Endothelial cell (in vitro differentiated cells): Measurements from ENCODE around the gene MEF2A. TPM values are rescaled to one million over a fixed set of nuclear protein-coding genes. Genes with fewer than 3 reads are reported as not detected.
A peak's percentile ranks its signal among the peaks of the same experiment; 100 is the strongest.

ENCODE experiments used
- DNase-seq: peaks from one replicate; pipeline ENCODE4 v3.0.0; 2021; ENCODE audit warnings: low spot score
- H3K27ac Mint-ChIP-seq: one replicate; pipeline ENCODE4 v1.8.0; 2021; ENCODE audit warnings: mixed read lengths, inconsistent platforms; ENCODE audit not compliant: unreplicated experiment
- H3K27me3 Mint-ChIP-seq: one replicate; pipeline ENCODE4 v1.8.0; 2021; ENCODE audit warnings: mild to moderate bottlenecking, moderate library complexity, mixed read lengths, inconsistent platforms; ENCODE audit not compliant: unreplicated experiment
- H3K36me3 Mint-ChIP-seq: one replicate; pipeline ENCODE4 v1.8.0; 2021; ENCODE audit warnings: mild to moderate bottlenecking, low read depth, mixed read lengths, inconsistent platforms; ENCODE audit not compliant: unreplicated experiment
- H3K4me1 Mint-ChIP-seq: one replicate; pipeline ENCODE4 v1.8.0; 2021; ENCODE audit warnings: mild to moderate bottlenecking, mixed read lengths, inconsistent platforms; ENCODE audit not compliant: unreplicated experiment
- H3K4me3 Mint-ChIP-seq: one replicate; pipeline ENCODE4 v1.8.0; 2021; ENCODE audit warnings: mild to moderate bottlenecking, mixed read lengths, inconsistent platforms; ENCODE audit not compliant: unreplicated experiment
- H3K9me3 Mint-ChIP-seq: one replicate; pipeline ENCODE4 v1.8.0; 2021; ENCODE audit warnings: mixed read lengths, inconsistent platforms; ENCODE audit not compliant: unreplicated experiment
- CTCF ChIP-seq: fragments of 200-600 bp; sonication (generic); IDR thresholded peaks from one replicate; pipeline ENCODE4 v1.5.0; 2021; ENCODE audit warnings: antibody characterized with exemption; ENCODE audit not compliant: unreplicated experiment
- total RNA-seq: library from RNA; stranded (reverse); fragmentation: NEBNext Ultra II Directional; extraction: Animal tissue kit (Norgen Biotek cat#: 25700); gene quantifications from one replicate; pipeline ENCODE4 v1.2.1, GENCODE V29; 2021; ENCODE audit not compliant: unreplicated experiment

Gene MEF2A
- total RNA-seq, 1 donor from 2014 or later = 43.5 TPM

GRCh38 chr15:99755692-99756409 is 190.1 kb downstream of the MEF2A start:
- no peaks in the 10 kb centered on the region for H3K36me3 Mint-ChIP-seq
- no peaks in the 10 kb centered on the region for H3K9me3 Mint-ChIP-seq
- no peak overlapping the region for H3K4me3 Mint-ChIP-seq
- H3K4me1 Mint-ChIP-seq = peaks cover 3% of the 10 kb centered on the region
- H3K27ac Mint-ChIP-seq = no peak overlapping the region
- peak; percentile 58 for TF ChIP-seq CTCF
- H3K27me3 Mint-ChIP-seq = peaks cover 13% of the 10 kb centered on the region
- peak; percentile 51 for DNase-seq

- Mint-ChIP-seq H3K4me3 (no peak overlapping the region), H3K9me3 (no peaks in the 10 kb centered on the region), H3K4me1 (no peaks in the 10 kb centered on the region), H3K27ac (no peak overlapping the region), H3K27me3 (no peaks in the 10 kb centered on the region), H3K36me3 (no peaks in the 10 kb centered on the region)
- no peak for DNase-seq
- no peak for TF ChIP-seq CTCF
These were observed 196.5 kb downstream of the MEF2A start for GRCh38 chr15:99762288-99762687.

DNA sequence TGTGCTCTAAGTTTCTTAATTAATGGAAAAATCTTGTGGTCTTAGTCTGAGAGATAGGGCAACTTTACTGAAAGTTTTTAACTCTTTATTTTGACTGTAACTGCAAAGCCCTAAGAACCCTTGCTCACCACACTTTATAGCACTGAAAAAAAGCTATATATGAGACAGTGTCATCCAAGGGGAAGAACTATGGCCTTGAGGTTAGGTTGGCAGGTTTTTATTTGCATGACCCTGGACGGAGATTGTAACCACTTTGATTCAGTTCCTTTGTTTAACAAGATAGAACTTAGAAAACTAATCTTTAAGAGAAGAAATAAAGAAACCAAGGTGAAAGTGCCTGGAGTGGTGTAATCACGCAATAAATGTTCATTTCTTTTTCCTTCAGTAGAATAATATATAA is 198.0 kb downstream of the MEF2A start:
- H3K27ac Mint-ChIP-seq = no peak overlapping the region
- no peak for TF ChIP-seq CTCF
- no peaks in the 10 kb centered on the region for H3K9me3 Mint-ChIP-seq
- no peaks in the 10 kb centered on the region for H3K27me3 Mint-ChIP-seq
- no peaks in the 10 kb centered on the region for H3K36me3 Mint-ChIP-seq
- no peak for DNase-seq
- H3K4me3 Mint-ChIP-seq = no peak overlapping the region
- no peaks in the 10 kb centered on the region for H3K4me1 Mint-ChIP-seq

DNA sequence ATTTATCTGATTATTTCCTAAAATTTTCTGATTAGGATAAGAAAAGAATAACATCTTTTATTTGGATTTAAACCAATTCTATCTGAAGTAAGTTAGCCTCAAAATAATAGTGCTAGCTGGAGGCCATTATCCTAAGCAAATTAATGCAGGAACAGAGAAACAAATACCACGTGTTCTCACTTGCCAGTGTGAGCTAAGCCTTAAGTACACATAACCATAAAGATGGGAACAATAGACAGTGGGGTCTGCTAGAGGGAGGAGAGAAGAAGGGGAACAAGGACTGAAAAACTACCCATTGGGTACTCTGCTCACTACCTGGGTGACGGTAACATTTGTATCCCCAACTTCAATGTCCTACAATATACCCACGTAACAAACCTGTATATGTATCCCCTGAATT is 198.7 kb downstream of the MEF2A start:
- no peak for TF ChIP-seq CTCF
- DNase-seq = no peak
- Mint-ChIP-seq H3K4me3 (no peak overlapping the region), H3K27ac (no peak overlapping the region), H3K27me3 (no peaks in the 10 kb centered on the region), H3K4me1 (no peaks in the 10 kb centered on the region), H3K36me3 (no peaks in the 10 kb centered on the region), H3K9me3 (no peaks in the 10 kb centered on the region)

Other genes starting within 250 kb of the MEF2A start
- gene LYSMD4, start 167.5 kb downstream of the MEF2A start, total RNA-seq = 13.1 TPM